NOMO-1 treated with DMSO at 0.1 percent for 48 hours (cell line): ENCODE results near the gene CST6.

ENCODE experiments used
- DNase-seq: peaks from one replicate; lab custom pipeline; 2025; ENCODE audit not compliant: unreplicated experiment; lab: John Stamatoyannopoulos, UW

Gene CST6

DNA sequence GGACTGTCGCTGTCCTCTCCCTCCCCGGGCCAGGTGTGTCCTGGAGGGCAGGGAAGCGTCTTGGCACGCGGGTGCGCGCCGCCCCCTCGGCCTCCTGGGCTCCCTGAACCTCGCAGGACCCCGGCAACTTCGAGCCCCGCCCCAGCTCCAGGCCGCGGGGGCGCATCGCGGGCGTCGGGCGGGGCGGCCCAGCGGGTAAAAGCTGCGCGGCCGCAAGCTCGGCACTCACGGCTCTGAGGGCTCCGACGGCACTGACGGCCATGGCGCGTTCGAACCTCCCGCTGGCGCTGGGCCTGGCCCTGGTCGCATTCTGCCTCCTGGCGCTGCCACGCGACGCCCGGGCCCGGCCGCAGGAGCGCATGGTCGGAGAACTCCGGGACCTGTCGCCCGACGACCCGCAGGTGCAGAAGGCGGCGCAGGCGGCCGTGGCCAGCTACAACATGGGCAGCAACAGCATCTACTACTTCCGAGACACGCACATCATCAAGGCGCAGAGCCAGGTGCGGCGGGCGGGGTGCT lies at the start of gene CST6:
Gene CST6 (plus strand): TSS at position 224 of the 519 bp plus-strand sequence. CDS start 37 bp downstream, at position 261.
- no peak for DNase-seq

DNA sequence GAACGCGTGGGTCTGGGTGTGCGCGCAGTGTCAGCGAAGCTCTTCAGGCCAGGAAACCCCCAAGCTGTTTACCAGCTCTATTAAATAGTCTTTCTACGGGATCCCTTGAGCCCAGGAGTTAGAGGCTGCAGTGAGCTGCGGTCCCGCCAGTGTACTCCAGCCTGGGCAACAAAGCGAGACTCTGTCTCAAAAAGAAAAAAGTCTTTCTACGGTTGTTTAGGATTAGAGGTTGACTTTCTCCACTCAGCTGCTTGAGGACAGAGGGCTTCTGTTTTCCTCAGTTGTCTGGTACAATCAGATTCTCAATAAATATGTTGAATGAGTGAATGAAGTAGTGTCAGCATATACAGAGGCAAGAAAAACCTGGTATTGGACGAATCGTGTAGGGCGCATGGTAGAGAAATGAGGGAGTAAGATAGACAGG lies 49.7 kb upstream of the CST6 start:
- DNase-seq = no peak

GRCh38 chr11:65964906-65965305 lies 46.9 kb upstream of the CST6 start:
- no peak for DNase-seq

DNA sequence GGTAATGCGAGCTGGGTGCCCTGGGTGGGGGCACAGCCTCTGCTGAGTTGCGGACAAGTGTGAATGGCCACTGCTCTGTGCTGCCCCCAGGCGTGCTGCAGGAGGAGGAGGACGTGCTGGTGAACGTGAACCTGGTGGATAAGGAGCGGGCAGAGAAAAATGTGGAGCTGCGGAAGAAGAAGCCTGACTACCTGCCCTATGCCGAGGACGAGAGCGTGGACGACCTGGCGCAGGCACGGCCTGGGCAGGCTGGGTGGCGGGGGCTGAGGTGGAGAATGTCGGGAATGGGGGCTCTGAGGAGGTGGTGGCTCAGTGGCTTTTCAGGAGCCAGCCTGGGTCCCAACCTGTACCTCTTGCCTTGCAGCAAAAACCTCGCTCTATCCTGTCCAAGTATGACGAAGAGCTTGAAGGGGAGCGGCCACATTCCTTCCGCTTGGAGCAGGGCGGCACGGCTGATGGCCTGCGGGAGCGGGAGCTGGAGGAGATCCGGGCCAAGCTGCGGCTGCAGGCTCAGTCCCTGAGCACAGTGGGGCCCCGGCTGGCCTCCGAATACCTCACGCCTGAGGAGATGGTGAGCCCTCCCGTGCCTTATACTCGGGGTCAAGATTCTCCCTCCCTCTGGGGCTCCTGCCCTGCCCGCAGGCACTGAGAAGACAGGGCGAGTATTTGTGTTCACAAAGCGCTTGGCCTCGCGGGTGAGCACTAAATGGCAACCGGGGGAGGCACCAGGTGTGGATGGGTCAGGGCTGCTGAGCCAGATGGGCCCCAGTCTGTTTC lies 45.6 kb upstream of the CST6 start:
- DNase-seq = no peak

DNA sequence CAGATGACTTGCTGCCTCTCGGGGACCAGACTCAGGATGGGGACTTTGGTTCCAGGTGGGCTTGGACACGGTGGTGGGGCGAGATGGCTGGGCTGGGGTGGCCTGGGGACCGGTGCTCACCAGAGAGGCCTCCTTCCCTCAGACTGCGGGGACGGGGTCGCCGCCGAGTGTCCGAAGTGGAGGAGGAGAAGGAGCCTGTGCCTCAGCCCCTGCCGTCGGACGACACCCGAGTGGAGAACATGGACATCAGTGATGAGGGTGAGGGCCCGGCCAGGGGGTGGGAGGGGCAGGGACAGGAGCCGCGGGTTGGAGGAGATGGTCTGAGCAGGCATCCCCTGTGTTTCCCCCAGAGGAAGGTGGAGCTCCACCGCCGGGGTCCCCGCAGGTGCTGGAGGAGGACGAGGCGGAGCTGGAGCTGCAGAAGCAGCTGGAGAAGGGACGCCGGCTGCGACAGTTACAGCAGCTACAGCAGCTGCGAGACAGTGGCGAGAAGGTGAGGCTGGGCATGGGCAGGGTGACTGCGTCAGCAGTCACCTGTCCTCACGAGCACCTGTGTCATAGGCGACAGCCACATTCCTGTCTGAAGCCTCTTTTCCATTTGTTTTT lies 44.4 kb upstream of the CST6 start:
- no peak for DNase-seq

- peak; percentile 24 for DNase-seq
Observed at GRCh38 chr11:65968600-65969482, 43.0 kb upstream of the CST6 start.

DNA sequence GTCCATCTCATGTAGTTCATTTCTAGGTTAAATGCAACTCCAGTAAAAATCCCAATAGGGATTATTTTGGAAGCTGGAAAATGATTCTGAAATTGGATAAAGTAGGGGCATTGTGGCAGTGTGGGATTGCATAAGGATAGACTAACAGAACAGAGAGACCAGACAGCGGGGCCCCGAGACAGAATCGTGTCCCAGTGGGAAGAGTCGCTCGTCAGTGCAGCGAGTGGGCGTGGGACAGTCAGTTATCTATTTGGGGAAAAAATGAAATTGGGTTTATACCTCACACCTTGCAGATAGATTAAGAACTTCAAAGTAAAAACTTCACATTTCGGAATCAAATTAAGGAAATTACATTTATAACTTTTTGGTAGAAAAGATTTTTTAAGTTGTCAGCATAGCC lies 39.7 kb upstream of the CST6 start:
- no peak for DNase-seq

DNA sequence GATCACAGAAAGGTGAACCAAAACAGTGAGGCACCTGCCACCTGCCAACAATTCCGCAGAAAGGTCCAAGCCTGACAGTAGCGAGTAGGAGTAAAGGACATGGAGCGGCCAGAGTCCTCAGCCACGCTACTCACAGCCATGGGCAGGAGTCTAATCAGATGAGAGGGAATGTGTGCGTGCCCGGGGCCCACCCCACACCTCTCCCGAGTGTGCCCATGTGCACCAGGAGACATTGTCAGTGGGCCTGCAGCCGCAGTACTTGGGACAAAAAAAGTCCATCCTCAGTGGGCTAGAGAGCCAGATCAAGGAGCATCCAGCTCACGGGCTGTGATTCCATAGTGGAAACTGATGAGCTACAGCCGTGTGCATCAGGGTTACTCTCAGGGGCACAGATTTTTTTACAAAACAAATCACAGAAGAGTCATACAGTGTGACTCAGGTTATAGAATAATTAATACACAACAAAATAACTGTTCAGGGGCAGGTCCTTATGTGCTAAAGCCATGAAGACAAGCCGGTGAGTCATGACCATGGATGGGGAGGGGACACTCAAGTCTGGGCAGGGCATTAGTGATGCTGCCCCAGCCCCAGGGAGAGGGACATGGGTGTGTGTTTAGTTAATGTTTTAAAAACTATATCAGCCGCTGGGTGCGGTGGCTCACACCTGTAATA lies 38.2 kb upstream of the CST6 start:
- DNase-seq = no peak

GRCh38 chr11:65975771-65976170 lies 36.0 kb upstream of the CST6 start:
- DNase-seq = no peak

GRCh38 chr11:65976216-65977176 lies 35.3 kb upstream of the CST6 start:
- no peak for DNase-seq

DNA sequence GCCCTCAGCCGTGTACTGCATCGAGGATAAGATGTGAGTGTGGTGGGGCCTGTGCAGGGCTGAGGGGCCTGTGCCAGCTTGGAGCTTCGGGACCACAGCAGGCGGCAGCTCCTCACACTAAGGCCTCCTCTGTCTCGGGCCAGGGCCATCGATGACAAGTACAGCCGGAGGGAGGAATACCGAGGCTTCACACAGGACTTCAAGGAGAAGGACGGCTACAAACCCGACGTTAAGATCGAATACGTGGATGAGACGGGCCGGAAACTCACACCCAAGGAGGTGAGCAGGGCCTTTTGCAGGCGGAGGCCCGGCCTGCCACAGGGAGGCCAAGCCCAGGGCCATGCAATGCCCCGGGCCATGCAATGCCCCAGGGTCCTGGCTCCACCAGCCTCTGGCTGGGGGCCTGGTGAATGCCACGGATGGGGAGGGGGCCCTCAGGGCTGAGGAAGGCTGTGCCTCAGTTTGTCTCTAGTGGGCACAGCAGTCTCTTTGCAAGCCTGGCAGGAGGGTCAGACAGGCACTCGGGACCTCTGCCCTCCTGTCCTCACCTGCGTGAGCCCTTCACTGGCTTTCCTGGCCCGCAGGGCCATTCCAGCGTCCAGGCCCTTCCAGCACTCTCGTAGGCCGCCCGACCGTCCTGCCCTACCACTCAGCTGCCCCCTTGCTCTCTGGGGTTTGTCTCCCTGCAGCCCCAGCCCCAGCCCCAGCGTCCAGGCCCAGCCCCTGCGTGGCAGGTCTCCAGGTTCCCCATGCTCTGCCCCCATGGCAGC lies 34.0 kb upstream of the CST6 start:
- no peak for DNase-seq

GRCh38 chr11:65978391-65979238 lies 33.2 kb upstream of the CST6 start:
- no peak for DNase-seq

- DNase-seq = no peak
Observed at GRCh38 chr11:65979261-65979759, 32.5 kb upstream of the CST6 start.

DNA sequence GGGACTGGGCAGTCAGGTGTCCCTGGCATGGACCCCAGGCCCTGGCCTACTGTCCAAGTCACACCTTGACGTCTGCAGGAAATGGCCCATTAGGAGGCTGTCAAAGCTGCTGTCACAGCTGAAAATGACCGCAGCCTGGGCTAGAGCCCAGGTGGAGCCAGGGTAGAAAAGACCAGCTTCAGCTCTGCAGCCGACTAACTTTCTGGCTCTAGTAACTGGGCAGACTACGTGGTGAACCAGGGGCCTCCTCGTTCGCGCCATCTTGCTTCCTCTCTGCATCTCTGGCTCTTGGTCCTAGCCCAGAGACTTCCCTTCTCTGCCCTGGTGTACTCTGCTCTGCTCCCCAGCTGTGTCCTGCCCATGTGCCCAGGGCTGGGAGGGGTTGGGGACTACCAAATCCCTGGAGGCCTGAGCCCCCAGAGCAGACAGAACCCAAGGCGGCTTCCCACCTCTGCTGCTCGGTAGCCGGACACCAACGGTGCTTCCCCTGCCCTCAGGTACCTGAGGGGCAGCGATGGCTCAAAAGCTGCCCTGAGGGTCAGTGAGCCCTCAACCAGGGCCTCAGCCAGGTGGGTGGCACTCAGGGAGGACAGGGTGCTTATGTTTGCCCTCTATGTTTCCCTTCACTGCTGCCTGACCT lies 30.6 kb upstream of the CST6 start:
- DNase-seq = no peak

DNA sequence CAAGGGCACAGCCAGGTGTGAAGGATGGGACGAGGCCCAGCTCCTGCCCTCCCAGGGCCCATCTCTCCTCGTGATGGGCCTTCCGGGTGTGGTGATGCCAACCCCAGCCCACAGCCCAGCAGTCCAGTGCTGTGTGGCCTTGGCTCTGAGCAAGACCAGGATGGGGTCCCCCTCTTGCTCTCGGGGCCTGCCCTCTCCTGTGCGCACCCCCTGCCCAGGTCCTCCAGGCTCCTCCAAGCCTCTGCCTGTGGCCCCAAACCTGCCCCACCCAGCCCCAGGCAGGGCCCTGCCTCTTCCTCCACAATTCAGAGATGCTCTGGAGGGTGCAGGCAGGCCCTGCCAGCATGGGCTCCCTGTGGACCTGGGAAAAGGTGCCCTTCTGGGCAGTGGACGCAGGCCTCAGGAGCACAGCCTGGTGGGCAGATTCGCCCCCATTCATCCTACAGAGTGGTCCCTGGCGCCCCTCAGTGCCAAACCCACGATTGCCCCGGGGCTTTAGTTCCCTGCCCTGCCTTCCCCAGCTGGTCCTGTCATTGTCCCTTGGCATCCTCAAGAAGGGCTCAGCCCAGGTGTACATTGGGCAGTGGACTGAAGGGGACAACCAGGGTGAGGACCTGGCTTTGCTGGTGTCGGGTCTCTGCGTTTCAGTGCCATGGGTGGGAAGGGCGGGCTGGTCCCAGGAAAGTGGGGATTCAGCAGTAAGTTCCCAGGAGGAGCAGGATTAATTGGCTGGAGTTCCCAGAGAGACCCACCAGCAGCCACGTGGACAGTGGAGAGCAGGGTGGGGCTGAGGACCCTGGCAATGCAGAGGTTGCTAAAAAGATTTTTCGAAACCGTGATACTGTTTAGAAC lies 29.6 kb upstream of the CST6 start:
- DNase-seq = no peak

DNA sequence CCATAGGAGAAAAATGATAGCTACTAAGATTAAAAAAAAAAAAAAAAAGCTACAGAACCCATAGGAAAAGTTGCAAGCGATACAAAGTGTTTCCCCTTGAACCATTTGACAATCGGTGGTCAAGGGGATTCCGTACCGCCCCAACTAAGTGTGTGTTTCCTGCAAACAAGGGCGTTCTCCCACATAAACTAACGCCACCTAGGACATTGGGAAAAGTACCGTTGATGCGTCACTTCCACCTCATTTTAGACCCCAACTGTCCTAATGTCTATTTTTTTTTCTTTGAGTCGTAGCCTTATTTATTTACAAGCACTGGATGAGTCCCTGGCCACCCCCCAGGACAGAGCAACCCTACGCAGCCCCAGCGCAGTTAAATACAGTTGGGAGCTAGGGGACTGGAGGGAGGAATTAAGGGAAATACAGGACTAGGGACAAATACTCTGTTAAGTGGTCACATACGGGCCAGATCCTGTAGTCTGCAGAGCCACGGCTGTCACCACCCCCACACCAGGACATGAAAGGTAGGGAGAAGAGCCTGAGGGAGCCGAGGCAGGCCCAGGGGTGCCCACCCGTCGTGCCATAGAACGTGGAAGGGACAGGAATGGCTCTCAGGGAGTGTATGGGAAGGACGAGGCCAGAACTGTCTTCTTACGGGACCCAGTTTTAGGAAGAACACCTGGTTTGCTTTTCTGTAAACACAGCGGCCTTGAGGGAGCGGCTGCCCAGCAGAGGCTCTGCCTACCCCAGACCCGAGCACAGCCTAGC lies 28.8 kb upstream of the CST6 start:
- DNase-seq = no peak
